C4-2B (cell line): ENCODE measurements around the gene RAPGEF6.

Experiments used
- CTCF ChIP-seq: fragments of 450-650 bp; conservative IDR thresholded peaks from 2 replicates; pipeline ENCODE4 v1.5.1; 2017; ENCODE audit warnings: mild to moderate bottlenecking
- ZFX ChIP-seq: fragments of 450-650 bp; IDR thresholded peaks from 2 replicates; pipeline ENCODE4 v1.6.1; 2017

DNA sequence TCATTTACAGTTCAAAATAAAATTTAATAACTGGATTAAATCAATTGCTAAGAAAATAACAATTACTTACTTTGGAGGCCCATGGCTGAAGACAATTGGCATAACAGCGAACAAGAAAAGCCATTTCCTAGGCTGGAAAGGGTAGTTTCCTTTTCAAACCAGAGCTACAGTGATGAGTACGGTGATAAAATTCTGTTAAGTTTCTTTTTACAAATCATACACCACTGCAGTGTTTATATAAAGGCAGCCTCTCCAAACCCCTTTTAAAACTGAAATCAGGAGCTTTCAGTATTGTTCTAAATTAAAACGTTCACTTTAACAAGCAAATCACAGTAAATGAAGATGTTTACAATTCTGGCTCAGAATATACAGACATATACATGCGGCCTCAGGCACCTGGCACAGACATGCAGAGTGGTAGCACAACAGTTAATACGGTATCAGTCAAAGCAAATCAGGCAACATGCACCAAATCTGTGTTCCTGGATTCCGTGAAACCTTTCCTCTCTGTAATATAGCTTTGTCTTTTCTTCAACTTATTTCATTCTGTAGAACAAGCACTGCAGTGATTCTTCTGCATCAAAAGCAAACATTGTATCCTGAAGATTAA, 102.9 kb downstream of the RAPGEF6 start:
- no peak for TF ChIP-seq CTCF
- TF ChIP-seq ZFX = no peak
